ENCODE results near the gene ONECUT3. TPM values are rescaled to one million over a fixed set of nuclear protein-coding genes. Genes with fewer than 3 reads are reported as not detected.

ONECUT3 gene
- polyA plus RNA-seq, 3 donors, result not detected

GRCh38 chr19:1816530-1817298 is 63.4 kb downstream of the ONECUT3 start:
- H3K27ac ChIP-seq (ENCODE audit: low read depth, low read length), result no peak overlapping the region
- WGBS, 3 donors, result 92 to 95% (median 92%) methylated on average over 25 to 36 of the region's 36 CpGs

- H3K27ac ChIP-seq (ENCODE audit: low read depth, low read length), result no peak overlapping the region
- WGBS, 3 donors, result 91 to 94% (median 93%) methylated on average over 22 to 25 of the region's 25 CpGs
Observed at GRCh38 chr19:1817553-1818179, 64.4 kb downstream of the ONECUT3 start.

GRCh38 chr19:1818549-1819195 is 65.4 kb downstream of the ONECUT3 start:
- WGBS, 3 donors, result 91 to 93% (median 92%) methylated on average over 19 to 32 of the region's 33 CpGs
- no peak overlapping the region for H3K27ac ChIP-seq (ENCODE audit: low read depth, low read length)

- 89 to 91% (median 89%) methylated on average over 38 to 43 of the region's 43 CpGs for WGBS, 3 donors
- no peak overlapping the region for H3K27ac ChIP-seq (ENCODE audit: low read depth, low read length)
Observed at GRCh38 chr19:1819341-1820255, 66.3 kb downstream of the ONECUT3 start.

- no peak overlapping the region for H3K27ac ChIP-seq (ENCODE audit: low read depth, low read length)
- WGBS, 3 donors, result 89 to 92% (median 91%) methylated on average over 19 of the region's 19 CpGs
Observed at GRCh38 chr19:1822210-1822609, 68.9 kb downstream of the ONECUT3 start.

GRCh38 chr19:1823020-1823419 is 69.7 kb downstream of the ONECUT3 start:
- WGBS, 3 donors, result 85 to 91% (median 90%) methylated on average over 8 of the region's 8 CpGs

GRCh38 chr19:1823539-1824251 is 70.4 kb downstream of the ONECUT3 start:
- 89 to 93% (median 92%) methylated on average over 27 to 36 of the region's 36 CpGs for WGBS, 3 donors
- H3K27ac ChIP-seq (ENCODE audit: low read depth, low read length), result no peak overlapping the region

More at GRCh38 chr19:1823020-1823419, 69.7 kb downstream of the ONECUT3 start:
- H3K27ac ChIP-seq (ENCODE audit: low read depth, low read length), result no peak overlapping the region

GRCh38 chr19:1824252-1824622 is 70.9 kb downstream of the ONECUT3 start:
- WGBS, 3 donors, result 83 to 90% (median 86%) methylated on average over 14 of the region's 14 CpGs
- no peak overlapping the region for H3K27ac ChIP-seq (ENCODE audit: low read depth, low read length)

- 31 to 43% (median 37%) methylated on average over 15 of the region's 15 CpGs for WGBS, 3 donors
- H3K27ac ChIP-seq (ENCODE audit: low read depth, low read length), result no peak overlapping the region
Observed at GRCh38 chr19:1825909-1826556, 72.7 kb downstream of the ONECUT3 start.

- WGBS, 3 donors, result 57 to 70% (median 67%) methylated on average over 47 to 62 of the region's 63 CpGs
- no peak overlapping the region for H3K27ac ChIP-seq (ENCODE audit: low read depth, low read length)
Observed at GRCh38 chr19:1826557-1827521, 73.5 kb downstream of the ONECUT3 start.

GRCh38 chr19:1827566-1828278 is 74.4 kb downstream of the ONECUT3 start:
- WGBS, 3 donors, result 90 to 94% (median 93%) methylated on average over 38 to 41 of the region's 41 CpGs
- H3K27ac ChIP-seq (ENCODE audit: low read depth, low read length), result no peak overlapping the region

- no peak overlapping the region for H3K27ac ChIP-seq (ENCODE audit: low read depth, low read length)
- 91 to 94% (median 92%) methylated on average over 41 to 57 of the region's 57 CpGs for WGBS, 3 donors
Observed at GRCh38 chr19:1828279-1829238, 75.3 kb downstream of the ONECUT3 start.

GRCh38 chr19:1829958-1830357 is 76.7 kb downstream of the ONECUT3 start:
- H3K27ac ChIP-seq (ENCODE audit: low read depth, low read length), result no peak overlapping the region
- WGBS, 3 donors, result 86 to 95% (median 89%) methylated on average over 11 of the region's 11 CpGs

- no peak overlapping the region for H3K27ac ChIP-seq (ENCODE audit: low read depth, low read length)
- WGBS, 3 donors, result 85 to 91% (median 87%) methylated on average over 15 of the region's 15 CpGs
Observed at GRCh38 chr19:1830568-1830967, 77.3 kb downstream of the ONECUT3 start.
